ENCODE data around the gene HDDC2. TPM values are rescaled to one million over a fixed set of nuclear protein-coding genes. Genes with fewer than 3 reads are reported as not detected.
A peak's percentile ranks its signal among the peaks of the same experiment; 100 is the strongest.

HDDC2 gene
- total and polyA plus RNA-seq, 9 of the 15 experiments (the other 6 are each of a cell fraction or from before 2014, with no cell fraction given), result 194 to 632 (median 294) TPM

GRCh38 chr6:125307150-125307838 lies 5.5 kb upstream of the HDDC2 start (continued):
- TF ChIP-seq REST (IDR thresholded peaks at IDR 0.05; ENCODE audit: borderline replicate concordance), result peak; percentile 30; the same call in 1 of the 2 replicates
- TF ChIP-seq REST (CRISPR knock-in tag; IDR thresholded peaks at IDR 0.05; ENCODE audit: low read depth), result no peak
- TF ChIP-seq TEAD4 (IDR thresholded peaks at IDR 0.05; ENCODE audit: low read length), result peak; percentile 96
- no peak for TF ChIP-seq TEAD4 (CRISPR knock-in tag; IDR thresholded peaks at IDR 0.05; ENCODE audit: borderline replicate concordance)
- TF ChIP-seq MLLT1 (IDR thresholded peaks at IDR 0.05), result peak in 1 of 2 experiments; percentile 84; a peak in 2 of 4 replicates
- no peak for TF ChIP-seq ZNF740 (CRISPR knock-in tag; IDR thresholded peaks at IDR 0.05)
- TF ChIP-seq ZNF740 (tag; IDR thresholded peaks at IDR 0.05), result 0 out of 4 replicates have a peak, but pooled peaks of 1 of the 2 experiments have one; percentile 23
- peak in 1 of 2 experiments; percentile 89; a peak in 2 of 4 replicates for TF ChIP-seq ZMIZ1 (IDR thresholded peaks at IDR 0.05; ENCODE audit: low read depth in 2 of 2, low read length in 2 of 2)
- TF ChIP-seq C11orf30 (IDR thresholded peaks at IDR 0.05; ENCODE audit: low read depth), result peak; percentile 87
- peak; percentile 96 for TF ChIP-seq DPF2 (IDR thresholded peaks at IDR 0.05)
- peak; percentile 91 for TF ChIP-seq ATF7 (IDR thresholded peaks at IDR 0.05)
- peak; percentile 98 for TF ChIP-seq ZEB2 (IDR thresholded peaks at IDR 0.05)
- no peak for TF ChIP-seq TCF7L2 (IDR thresholded peaks at IDR 0.05; ENCODE audit: low read depth, low read length)
- no peak for TF ChIP-seq ZBTB7A (IDR thresholded peaks at IDR 0.05; ENCODE audit: borderline replicate concordance, control insufficient read depth, low read depth, low read length)
